Lung (tissue), 12 donors: ENCODE results near the gene TBXT. TPM values are rescaled to one million over a fixed set of nuclear protein-coding genes. Genes with fewer than 3 reads are reported as not detected.

ENCODE experiments used
- ATAC-seq: fragments of 200-7000 bp; cut with Tn5 transposase; one replicate; pipeline ENCODE4 v1.9.1; 2020; ENCODE audit warnings: moderate number of reproducible peaks; ENCODE audit not compliant: insufficient read depth, low FRiP score
- DNase-seq, 3 donors: peaks; one replicate each; pipeline ENCODE4 v3.0.0-alpha.2; 2013 to 2017
- H3K27ac ChIP-seq, 2 donors: one replicate each; pipeline ENCODE4 v1.5.1; 2013; ENCODE audit warnings: mild to moderate bottlenecking in 2 of 2, moderate library complexity in 2 of 2, control low read depth in 1 of 2, inconsistent platforms in 1 of 2, low read depth in 1 of 2, low read length in 1 of 2
- H3K27me3 ChIP-seq, 3 donors: one replicate each; pipeline ENCODE4 v1.5.1; 2013; ENCODE audit warnings: low read length in 2 of 3; ENCODE audit not compliant: control insufficient read depth in 3 of 3, insufficient read depth in 3 of 3
- H3K36me3 ChIP-seq, 4 donors: one replicate each; pipeline ENCODE4 v1.5.1; 2013; ENCODE audit warnings: low read length in 4 of 4, mild to moderate bottlenecking in 1 of 4, moderate library complexity in 1 of 4; ENCODE audit not compliant: control insufficient read depth in 4 of 4, insufficient read depth in 4 of 4
- H3K4me1 ChIP-seq, 5 donors: one replicate each; pipeline ENCODE4 v1.5.1; 2013; ENCODE audit warnings: low read length in 5 of 5, mild to moderate bottlenecking in 2 of 5, moderate library complexity in 1 of 5; ENCODE audit not compliant: control insufficient read depth in 5 of 5, insufficient read depth in 5 of 5
- H3K4me3 ChIP-seq: one replicate; pipeline ENCODE4 v1.5.1; 2013; ENCODE audit warnings: mild to moderate bottlenecking, control low read depth, moderate library complexity
- H3K9ac ChIP-seq, 2 donors: one replicate each; pipeline ENCODE4 v1.5.1; 2013; ENCODE audit warnings: low read length in 2 of 2, control low read depth in 1 of 2; ENCODE audit not compliant: insufficient read depth in 1 of 2
- H3K9me3 ChIP-seq, 4 donors: one replicate each; pipeline ENCODE4 v1.5.1; 2013; ENCODE audit warnings: low read length in 3 of 4, mild to moderate bottlenecking in 1 of 4, moderate library complexity in 1 of 4; ENCODE audit not compliant: control insufficient read depth in 4 of 4, insufficient read depth in 3 of 4
- WGBS, 2 donors: extraction: QIAGEN DNeasy Blood & Tissue Kit; methylation state at CpG; one replicate each; pipeline ENCODE4 v1.1.7; 2013; 5-methylcytosine and 5-hydroxymethylcytosine counted together
- polyA plus RNA-seq, 2 donors: library from polyadenylated mRNA; stranded (reverse); fragments of 200-250 nt; gene quantifications; one replicate each; pipeline ENCODE4 v1.2.1, GENCODE V29; 2013
- total RNA-seq, 2 donors: library from RNA; depleted of rRNA in 1 of 2; stranded (reverse); fragments of >200 nt in 1 of 2; gene quantifications; one replicate each; pipeline ENCODE4 v1.2.1, GENCODE V29; 2014 to 2021
- TF ChIP-seq, protein P1 (sequence below): IDR thresholded peaks from 2 replicates; pipeline ENCODE4 v1.5.1; 2012; ENCODE audit warnings: mild to moderate bottlenecking; ENCODE audit errors: control extremely low read depth, extremely low read depth
- donor health status: control.
- donor health status: control.
- donor health status: Bipolar disorder and iron deficiency.
- donor health status: healthy.
- donor health status: DM: yes; HTN: yes; CAD: no.

The TBXT gene
- total and polyA plus RNA-seq, 4 donors: not detected

DNA sequence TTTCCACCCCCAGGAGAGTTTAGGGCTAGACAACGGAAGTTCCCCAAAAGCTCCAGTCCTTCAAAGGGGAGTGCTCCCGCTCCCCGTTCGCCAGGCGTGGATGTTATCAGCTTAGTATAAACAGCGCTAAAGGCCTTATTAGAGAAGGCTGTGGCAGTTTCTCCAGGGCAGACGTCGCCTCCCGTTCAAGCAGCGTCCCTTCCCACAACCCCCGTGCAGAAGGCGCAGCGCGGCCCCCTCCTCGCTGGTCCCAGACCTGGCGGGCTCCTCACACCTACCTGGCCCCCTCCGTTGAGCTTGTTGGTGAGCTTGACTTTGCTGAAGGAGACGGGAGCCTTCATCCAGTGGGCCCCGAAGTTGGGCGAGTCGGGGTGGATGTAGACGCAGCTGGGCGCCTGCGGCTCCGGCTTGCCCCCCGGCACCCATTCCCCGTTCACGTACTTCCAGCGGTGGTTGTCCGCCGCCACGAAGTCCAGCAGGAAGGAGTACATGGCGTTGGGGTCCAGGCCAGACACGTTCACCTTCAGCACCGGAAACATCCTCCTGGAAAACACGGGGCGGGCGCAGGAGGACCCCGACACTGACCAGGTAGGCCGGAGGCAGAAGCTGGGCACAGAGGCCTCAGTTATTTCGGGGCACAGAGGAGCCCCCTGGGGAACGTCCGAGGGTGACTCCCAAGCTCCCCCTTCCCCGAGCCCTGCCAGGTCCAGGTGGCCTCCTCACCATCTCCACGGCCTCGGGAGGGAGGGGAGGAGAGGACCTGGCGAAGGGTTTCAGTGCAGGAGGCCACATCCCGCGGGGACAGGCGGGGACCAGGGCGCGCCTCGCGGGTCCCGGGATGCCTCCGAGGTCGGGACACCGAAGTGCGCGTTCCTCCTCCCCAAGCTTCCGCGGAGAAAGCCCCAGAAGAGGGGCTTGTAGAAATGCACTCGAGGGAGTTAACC, 1.1 kb downstream of the TBXT start:
- no peak overlapping the region for H3K27ac ChIP-seq
- H3K9me3 ChIP-seq: peaks cover 0 to 10% (median 0%) of the 10 kb centered on the region in 4 donors
- WGBS, 2 donors: 2 to 3% methylated on average over 63 of the region's 63 CpGs
- H3K4me1 ChIP-seq: peaks cover 0 to 13% (median 0%) of the 10 kb centered on the region in 5 donors
- peaks cover 34 to 84% (median 76%) of the 10 kb centered on the region in 3 donors for H3K27me3 ChIP-seq
- TF ChIP-seq, protein P1, sequence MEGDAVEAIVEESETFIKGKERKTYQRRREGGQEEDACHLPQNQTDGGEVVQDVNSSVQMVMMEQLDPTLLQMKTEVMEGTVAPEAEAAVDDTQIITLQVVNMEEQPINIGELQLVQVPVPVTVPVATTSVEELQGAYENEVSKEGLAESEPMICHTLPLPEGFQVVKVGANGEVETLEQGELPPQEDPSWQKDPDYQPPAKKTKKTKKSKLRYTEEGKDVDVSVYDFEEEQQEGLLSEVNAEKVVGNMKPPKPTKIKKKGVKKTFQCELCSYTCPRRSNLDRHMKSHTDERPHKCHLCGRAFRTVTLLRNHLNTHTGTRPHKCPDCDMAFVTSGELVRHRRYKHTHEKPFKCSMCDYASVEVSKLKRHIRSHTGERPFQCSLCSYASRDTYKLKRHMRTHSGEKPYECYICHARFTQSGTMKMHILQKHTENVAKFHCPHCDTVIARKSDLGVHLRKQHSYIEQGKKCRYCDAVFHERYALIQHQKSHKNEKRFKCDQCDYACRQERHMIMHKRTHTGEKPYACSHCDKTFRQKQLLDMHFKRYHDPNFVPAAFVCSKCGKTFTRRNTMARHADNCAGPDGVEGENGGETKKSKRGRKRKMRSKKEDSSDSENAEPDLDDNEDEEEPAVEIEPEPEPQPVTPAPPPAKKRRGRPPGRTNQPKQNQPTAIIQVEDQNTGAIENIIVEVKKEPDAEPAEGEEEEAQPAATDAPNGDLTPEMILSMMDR: no peak
- H3K4me3 ChIP-seq: no peak overlapping the region
- no peak for ATAC-seq
- DNase-seq: no peak
- H3K36me3 ChIP-seq: no peaks in the 10 kb centered on the region
- H3K9ac ChIP-seq: no peak overlapping the region

DNA sequence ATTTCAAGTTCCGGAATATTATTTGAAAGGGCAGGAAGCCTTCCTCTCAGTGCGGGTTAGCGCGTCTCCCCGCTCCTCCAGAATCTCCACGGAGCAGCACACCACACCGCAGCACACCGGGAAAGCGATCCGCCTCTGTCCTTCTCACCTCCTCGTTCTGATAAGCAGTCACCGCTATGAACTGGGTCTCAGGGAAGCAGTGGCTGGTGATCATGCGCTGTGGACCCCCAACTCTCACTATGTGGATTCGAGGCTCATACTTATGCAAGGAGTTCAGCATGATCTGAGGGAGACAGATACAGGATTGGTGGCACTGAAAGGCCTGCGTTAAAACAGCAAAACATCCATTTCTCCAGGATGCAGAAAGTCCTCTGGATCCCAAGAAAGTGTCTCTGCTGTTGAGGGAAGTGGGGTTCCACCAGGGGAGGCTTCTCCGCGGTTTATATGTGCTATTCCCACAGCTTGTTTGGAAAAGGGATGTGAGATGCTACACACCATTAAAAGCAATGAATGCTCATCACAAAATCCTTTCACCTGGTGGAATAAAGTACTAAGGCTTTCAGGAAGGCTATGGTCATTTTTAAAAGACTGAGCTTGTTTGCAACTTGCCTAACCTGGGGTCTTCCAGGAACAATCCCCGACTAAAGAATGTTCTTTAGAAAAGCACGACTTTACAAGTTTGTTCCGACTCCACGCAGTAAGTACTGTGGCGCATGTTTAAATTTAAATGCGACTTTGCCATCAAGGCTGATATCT, 1.9 kb downstream of the TBXT start:
- Histone ChIP-seq H3K27me3 (peaks cover 31 to 83% (median 68%) of the 10 kb centered on the region in 3 donors), H3K9ac (no peak overlapping the region), H3K36me3 (no peaks in the 10 kb centered on the region), H3K4me1 (peaks cover 0 to 13% (median 0%) of the 10 kb centered on the region in 5 donors), H3K9me3 (peaks cover 0 to 10% (median 0%) of the 10 kb centered on the region in 4 donors), H3K27ac (no peak overlapping the region), H3K4me3 (no peak overlapping the region)
- DNase-seq (no peak), ATAC-seq (no peak)
- 10 to 12% methylated on average over 23 of the region's 23 CpGs for WGBS, 2 donors
- TF ChIP-seq, protein P1: no peak

DNA sequence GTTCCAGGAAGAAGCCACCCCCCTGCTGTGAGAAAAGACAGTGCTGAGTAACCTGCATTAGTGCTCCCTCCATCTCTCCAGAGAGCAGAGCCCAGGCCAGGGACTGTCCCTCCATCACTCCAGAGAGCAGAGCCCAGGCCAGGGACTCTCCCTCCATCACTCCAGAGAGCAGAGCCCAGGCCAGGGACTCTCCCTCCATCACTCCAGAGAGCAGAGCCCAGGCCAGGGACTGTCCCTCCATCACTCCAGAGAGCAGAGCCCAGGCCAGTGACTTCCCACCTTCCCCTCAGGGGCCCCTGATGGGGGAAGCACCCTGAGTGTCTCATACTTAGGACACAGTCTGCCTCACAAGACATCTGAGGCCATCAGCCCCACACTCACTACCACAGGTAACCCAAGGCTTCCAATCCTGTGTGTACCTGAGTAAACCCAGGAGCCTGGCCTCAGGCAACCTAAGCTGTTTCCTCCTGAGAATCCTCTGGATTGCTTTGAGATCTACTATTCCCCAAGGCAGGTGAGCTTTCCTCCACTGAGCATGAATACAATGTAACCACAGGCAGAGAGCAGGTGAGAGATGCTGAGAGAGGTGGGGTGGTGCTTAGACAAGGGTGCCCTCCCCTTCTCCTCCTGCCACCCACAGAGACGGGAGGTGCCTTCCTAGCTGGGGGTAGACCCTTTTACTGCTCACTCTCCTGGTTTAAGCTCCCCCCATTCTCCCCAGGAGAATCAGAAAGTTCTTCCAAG, 4.9 kb downstream of the TBXT start:
- H3K9ac ChIP-seq: no peak overlapping the region
- peaks cover 15 to 58% (median 47%) of the 10 kb centered on the region in 3 donors for H3K27me3 ChIP-seq
- 40 to 53% methylated on average over 1 of the region's 1 CpG for WGBS, 2 donors
- no peak for DNase-seq
- no peak for ATAC-seq
- peaks cover 0 to 1% (median 0%) of the 10 kb centered on the region in 5 donors for H3K4me1 ChIP-seq
- H3K9me3 ChIP-seq: peaks cover 0 to 5% (median 0%) of the 10 kb centered on the region in 4 donors
- H3K4me3 ChIP-seq: no peak overlapping the region
- no peaks in the 10 kb centered on the region for H3K36me3 ChIP-seq
- TF ChIP-seq, protein P1: no peak
- no peak overlapping the region for H3K27ac ChIP-seq
